HepG2 (cell line): Measurements from ENCODE around the gene BBOF1. TPM values are rescaled to one million over a fixed set of nuclear protein-coding genes. Genes with fewer than 3 reads are reported as not detected.

ENCODE experiments used
- ARID2 ChIP-seq: sonication (generic); formaldehyde crosslinking; IDR thresholded peaks from 2 replicates; pipeline ENCODE4 v1.8.1; 2022; ENCODE audit warnings: mild to moderate bottlenecking, missing genetic modification reagents, borderline replicate concordance
- CERS6 ChIP-seq: sonication (generic); formaldehyde crosslinking; IDR thresholded peaks from 2 replicates; pipeline ENCODE4 v1.5.0; 2020; ENCODE audit warnings: missing genetic modification reagents
- EP300 ChIP-seq, 3 experiments: sonication (generic) in 1 of 3; formaldehyde crosslinking in 1 of 3; IDR thresholded peaks; 2 replicates each; pipeline versions ENCODE4 v1.5.1 to v1.6.1; 2011 to 2020; ENCODE audit warnings: low read depth in 2 of 3, low read length in 2 of 3, borderline replicate concordance in 1 of 3, improper control_type of control experiment in 1 of 3, mild to moderate bottlenecking in 1 of 3, missing genetic modification reagents in 1 of 3, moderate library complexity in 1 of 3
- GABPA ChIP-seq, 2 experiments: IDR thresholded peaks; 2 replicates each; pipeline ENCODE4 v1.6.1; 2011 to 2016; ENCODE audit warnings: low read depth in 2 of 2, low read length in 1 of 2, missing biosample characterization in 1 of 2, missing genetic modification characterization in 1 of 2
- MAFK ChIP-seq, 2 experiments: IDR thresholded peaks in 1 of 2; conservative IDR thresholded peaks in 1 of 2; 2 replicates each; pipeline ENCODE4 v1.6.1; 2011; ENCODE audit warnings: improper control_type of control experiment in 2 of 2, low read length in 2 of 2
- MYPOP ChIP-seq: sonication (generic); formaldehyde crosslinking; IDR thresholded peaks from 2 replicates; pipeline ENCODE4 v1.8.1; 2023; ENCODE audit warnings: mild to moderate bottlenecking, moderate library complexity, missing genetic modification reagents
- PITX1 ChIP-seq: sonication (generic); formaldehyde crosslinking; IDR thresholded peaks from 2 replicates; pipeline ENCODE4 v1.5.1; 2020; ENCODE audit warnings: mild to moderate bottlenecking, missing genetic modification reagents
- POLR2AphosphoS5 ChIP-seq: IDR thresholded peaks from 2 replicates; pipeline ENCODE4 v1.6.1; 2012; ENCODE audit warnings: low read depth, low read length
- SP2 ChIP-seq: sonication (generic); formaldehyde crosslinking; IDR thresholded peaks from 2 replicates; pipeline ENCODE4 v1.5.1; 2020; ENCODE audit warnings: mild to moderate bottlenecking, missing genetic modification reagents
- SSRP1 ChIP-seq: IDR thresholded peaks from 2 replicates; pipeline ENCODE4 v1.6.1; 2016; ENCODE audit warnings: control low read depth
- TAF1 ChIP-seq: sonication (generic); formaldehyde crosslinking; IDR thresholded peaks from 2 replicates; pipeline ENCODE4 v1.4.0; 2020; ENCODE audit warnings: missing genetic modification reagents
- ZNF224 ChIP-seq: sonication (generic); formaldehyde crosslinking; IDR thresholded peaks from 2 replicates; pipeline ENCODE4 v1.5.0; 2020; ENCODE audit warnings: mild to moderate bottlenecking, missing genetic modification reagents
- ZNF251 ChIP-seq: sonication (generic); formaldehyde crosslinking; IDR thresholded peaks from 2 replicates; pipeline ENCODE4 v1.9.0; 2021; ENCODE audit warnings: mild to moderate bottlenecking, missing genetic modification reagents
- ZNF318 ChIP-seq: sonication (generic); formaldehyde crosslinking; IDR thresholded peaks from 2 replicates; pipeline ENCODE4 v1.4.0; 2020; ENCODE audit warnings: mild to moderate bottlenecking, missing genetic modification reagents
- ZNF503 ChIP-seq: sonication (generic); formaldehyde crosslinking; IDR thresholded peaks from 2 replicates; pipeline ENCODE4 v1.4.0; 2020; ENCODE audit warnings: missing genetic modification reagents
- ZNF672 ChIP-seq: sonication (generic); formaldehyde crosslinking; IDR thresholded peaks from 2 replicates; pipeline ENCODE4 v1.8.1; 2022; ENCODE audit warnings: missing genetic modification reagents
- polyA plus RNA-seq, 8 experiments: library from polyadenylated mRNA; depleted of rRNA in 3 of 8; stranded (reverse) in 7 of 8; unstranded in 1 of 8; fragments of >200 nt; fragmentation: Illumina TruSeq in 4 of 8; extraction: Trizol in 4 of 8; gene quantifications; 2 replicates each; pipeline versions ENCODE4 v1.2.1 to v1.2.3, GENCODE V29; 2011 to 2016; ENCODE audit warnings: low read depth in 4 of 8, missing spikeins in 1 of 8, mixed read lengths in 1 of 8; ENCODE audit not compliant: insufficient read depth in 1 of 8
- total RNA-seq, 5 experiments: library from RNA; depleted of rRNA; stranded (reverse); fragments of >200 nt; fragmentation: Illumina TruSeq; extraction: Trizol; gene quantifications; 2 replicates each; pipeline ENCODE4 v1.2.3, GENCODE V29; 2016; ENCODE audit warnings: low read depth in 1 of 5

The BBOF1 gene
- total and polyA plus RNA-seq, 2 of the 13 experiments (the other 11 are each of a cell fraction or from before 2014, with no cell fraction given) = 1.6 to 2.3 TPM

GRCh38 chr14:73997108-73997943 lies 21.8 kb upstream of the BBOF1 start (continued):
- TF ChIP-seq MAFK (conservative IDR thresholded peaks at IDR 0.05 in 1 of 2, IDR thresholded peaks at IDR 0.05 in 1 of 2; ENCODE audit: low read length in 2 of 2) = peak in 1 of 2 experiments; percentile 38; a peak in 2 of 4 replicates
- no peak for TF ChIP-seq ARID2 (CRISPR knock-in tag)
- no peak for TF ChIP-seq TAF1 (CRISPR knock-in tag)
- TF ChIP-seq ZNF503 = peak; percentile 49; the same call in 1 of the 2 replicates
- no peak for TF ChIP-seq ZNF672 (CRISPR knock-in tag)
- peak; percentile 2; the same call in 1 of the 2 replicates for TF ChIP-seq PITX1 (CRISPR knock-in tag)
- no peak for TF ChIP-seq ZNF318 (CRISPR knock-in tag)
- no peak for TF ChIP-seq CERS6 (CRISPR knock-in tag)
- no peak for TF ChIP-seq GABPA (IDR thresholded peaks at IDR 0.05; ENCODE audit: low read depth, low read length)
- no peak for TF ChIP-seq GABPA (CRISPR knock-in tag; IDR thresholded peaks at IDR 0.05; ENCODE audit: low read depth)
- TF ChIP-seq SSRP1 (CRISPR knock-in tag) = peak; percentile 39; the same call in 1 of the 2 replicates
- no peak for TF ChIP-seq ZNF251
- TF ChIP-seq POLR2AphosphoS5 = peak; percentile 78
- peak in 1 of 2 experiments; percentile 10; a peak in 2 of 4 replicates for TF ChIP-seq EP300 (IDR thresholded peaks at IDR 0.05; ENCODE audit: low read depth in 2 of 2, low read length in 2 of 2)
- TF ChIP-seq EP300 (CRISPR knock-in tag; IDR thresholded peaks at IDR 0.05; ENCODE audit: borderline replicate concordance) = no peak
- no peak for TF ChIP-seq SP2 (CRISPR knock-in tag)
- peak; percentile 56; the same call in 1 of the 2 replicates for TF ChIP-seq MYPOP
- no peak for TF ChIP-seq ZNF224
